Measurements from ENCODE around the gene PRDM16. TPM values are rescaled to one million over a fixed set of nuclear protein-coding genes. Genes with fewer than 3 reads are reported as not detected.

The PRDM16 gene
- total RNA-seq, 4 donors from 2014 or later = 0.26 to 7.7 (median 0.35) TPM; not detected in 1

DNA sequence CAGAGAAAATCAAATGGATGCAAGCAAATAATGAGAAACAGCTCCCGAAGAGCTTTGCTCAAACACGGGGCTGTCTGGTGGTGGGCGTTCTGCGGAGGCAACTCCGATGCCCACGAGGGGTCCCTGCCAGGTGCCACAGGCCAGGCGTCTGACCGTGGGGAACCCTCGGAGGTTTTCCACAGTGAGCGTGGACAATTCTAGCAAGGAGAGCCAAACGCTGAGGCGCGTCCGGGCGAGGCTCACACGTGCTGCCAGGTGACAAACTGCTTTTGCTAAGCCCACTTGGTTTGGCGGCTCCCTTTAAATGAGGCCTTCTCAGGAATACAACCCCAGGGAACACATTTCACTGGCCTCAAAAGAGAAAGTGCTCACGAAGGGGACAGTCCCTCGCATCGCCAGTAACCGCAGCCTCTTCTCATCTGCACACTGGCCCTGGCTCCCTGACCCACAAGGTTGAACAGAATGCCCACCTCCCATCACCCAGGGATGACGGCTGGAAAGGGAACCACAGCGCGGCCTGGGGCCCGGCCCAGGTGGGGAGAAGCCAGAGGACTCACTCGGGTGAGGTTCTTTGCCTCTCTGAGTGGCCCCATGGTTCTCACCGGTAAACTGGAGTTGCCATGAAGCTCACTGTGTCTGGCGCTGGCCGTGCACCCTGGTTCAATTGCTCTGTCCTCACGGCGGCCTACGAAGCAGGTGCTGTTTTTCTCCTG is 97.4 kb downstream of the PRDM16 start:
- H3K9me3 ChIP-seq = no peaks in the 10 kb centered on the region
- no peak overlapping the region for H3K27ac ChIP-seq
- intact Hi-C loops (cut with DNase I; ENCODE audit: low total_unique reads) = no loop called here
- DNase-seq = no peak
- TF ChIP-seq, protein P1, sequence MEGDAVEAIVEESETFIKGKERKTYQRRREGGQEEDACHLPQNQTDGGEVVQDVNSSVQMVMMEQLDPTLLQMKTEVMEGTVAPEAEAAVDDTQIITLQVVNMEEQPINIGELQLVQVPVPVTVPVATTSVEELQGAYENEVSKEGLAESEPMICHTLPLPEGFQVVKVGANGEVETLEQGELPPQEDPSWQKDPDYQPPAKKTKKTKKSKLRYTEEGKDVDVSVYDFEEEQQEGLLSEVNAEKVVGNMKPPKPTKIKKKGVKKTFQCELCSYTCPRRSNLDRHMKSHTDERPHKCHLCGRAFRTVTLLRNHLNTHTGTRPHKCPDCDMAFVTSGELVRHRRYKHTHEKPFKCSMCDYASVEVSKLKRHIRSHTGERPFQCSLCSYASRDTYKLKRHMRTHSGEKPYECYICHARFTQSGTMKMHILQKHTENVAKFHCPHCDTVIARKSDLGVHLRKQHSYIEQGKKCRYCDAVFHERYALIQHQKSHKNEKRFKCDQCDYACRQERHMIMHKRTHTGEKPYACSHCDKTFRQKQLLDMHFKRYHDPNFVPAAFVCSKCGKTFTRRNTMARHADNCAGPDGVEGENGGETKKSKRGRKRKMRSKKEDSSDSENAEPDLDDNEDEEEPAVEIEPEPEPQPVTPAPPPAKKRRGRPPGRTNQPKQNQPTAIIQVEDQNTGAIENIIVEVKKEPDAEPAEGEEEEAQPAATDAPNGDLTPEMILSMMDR (IDR thresholded peaks at IDR 0.05) = no peak
- no peak for TF ChIP-seq POLR2A (IDR thresholded peaks at IDR 0.05)
- H3K36me3 ChIP-seq = no peaks in the 10 kb centered on the region
- peaks cover 0 to 2% of the 10 kb centered on the region in 2 donors for H3K4me1 ChIP-seq
- H3K27me3 ChIP-seq = no peaks in the 10 kb centered on the region
- no peak overlapping the region for H3K4me3 ChIP-seq

DNA sequence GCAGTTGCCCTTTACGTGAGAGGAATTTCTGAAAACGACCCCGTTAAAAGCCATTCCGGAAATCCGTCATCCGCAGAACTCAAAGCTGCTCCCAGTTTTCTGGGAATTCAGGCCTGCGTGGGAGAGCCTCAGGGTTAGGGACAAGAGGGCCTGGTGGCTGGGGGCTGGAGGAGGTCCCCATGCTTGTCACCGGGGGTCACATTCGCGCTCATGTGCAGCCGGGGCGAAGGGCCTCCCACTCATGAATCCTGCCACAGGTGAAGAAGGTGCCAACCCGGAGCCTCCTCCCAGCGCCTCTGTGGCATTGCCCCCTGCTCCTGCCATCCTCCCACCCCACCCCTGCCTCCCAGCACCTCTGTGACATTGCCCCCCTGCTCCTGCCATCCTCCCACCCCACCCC is 98.3 kb downstream of the PRDM16 start:
- no peak for DNase-seq
- intact Hi-C loops (cut with DNase I; ENCODE audit: low total_unique reads) = no loop called here
- no peak for TF ChIP-seq POLR2A (IDR thresholded peaks at IDR 0.05)
- TF ChIP-seq, protein P1 (IDR thresholded peaks at IDR 0.05) = no peak
- Histone ChIP-seq H3K27ac (no peak overlapping the region), H3K36me3 (no peaks in the 10 kb centered on the region), H3K9me3 (no peaks in the 10 kb centered on the region), H3K4me1 (peaks cover 0 to 8% of the 10 kb centered on the region in 2 donors), H3K4me3 (no peak overlapping the region), H3K27me3 (no peaks in the 10 kb centered on the region)

DNA sequence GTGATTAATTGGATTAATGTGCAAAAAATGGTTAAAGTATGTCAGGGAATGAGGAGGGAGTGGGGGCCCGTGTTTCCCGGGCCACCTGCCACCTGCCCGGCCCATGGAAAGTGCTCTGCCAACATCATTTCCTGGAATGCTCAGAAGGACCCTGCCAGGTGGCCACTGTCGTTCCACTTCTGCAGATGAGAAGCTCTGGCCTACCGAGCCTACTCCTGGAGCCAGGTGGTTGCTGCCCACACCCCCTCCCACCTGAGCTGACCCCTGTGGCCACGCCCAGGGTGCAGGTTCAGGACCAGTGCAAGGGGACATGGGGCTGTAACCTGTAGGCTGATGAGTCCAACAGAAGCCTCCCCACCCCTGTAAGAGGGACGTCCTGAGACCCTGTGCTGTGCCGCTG is 99.7 kb downstream of the PRDM16 start:
- intact Hi-C loops (cut with DNase I; ENCODE audit: low total_unique reads) = no loop called here
- Histone ChIP-seq H3K9me3 (no peaks in the 10 kb centered on the region), H3K4me3 (no peak overlapping the region), H3K4me1 (peaks cover 0 to 8% of the 10 kb centered on the region in 2 donors), H3K27ac (no peak overlapping the region), H3K36me3 (no peaks in the 10 kb centered on the region), H3K27me3 (no peaks in the 10 kb centered on the region)
- DNase-seq = no peak
- TF ChIP-seq, protein P1 (IDR thresholded peaks at IDR 0.05) = no peak
- no peak for TF ChIP-seq POLR2A (IDR thresholded peaks at IDR 0.05)

DNA sequence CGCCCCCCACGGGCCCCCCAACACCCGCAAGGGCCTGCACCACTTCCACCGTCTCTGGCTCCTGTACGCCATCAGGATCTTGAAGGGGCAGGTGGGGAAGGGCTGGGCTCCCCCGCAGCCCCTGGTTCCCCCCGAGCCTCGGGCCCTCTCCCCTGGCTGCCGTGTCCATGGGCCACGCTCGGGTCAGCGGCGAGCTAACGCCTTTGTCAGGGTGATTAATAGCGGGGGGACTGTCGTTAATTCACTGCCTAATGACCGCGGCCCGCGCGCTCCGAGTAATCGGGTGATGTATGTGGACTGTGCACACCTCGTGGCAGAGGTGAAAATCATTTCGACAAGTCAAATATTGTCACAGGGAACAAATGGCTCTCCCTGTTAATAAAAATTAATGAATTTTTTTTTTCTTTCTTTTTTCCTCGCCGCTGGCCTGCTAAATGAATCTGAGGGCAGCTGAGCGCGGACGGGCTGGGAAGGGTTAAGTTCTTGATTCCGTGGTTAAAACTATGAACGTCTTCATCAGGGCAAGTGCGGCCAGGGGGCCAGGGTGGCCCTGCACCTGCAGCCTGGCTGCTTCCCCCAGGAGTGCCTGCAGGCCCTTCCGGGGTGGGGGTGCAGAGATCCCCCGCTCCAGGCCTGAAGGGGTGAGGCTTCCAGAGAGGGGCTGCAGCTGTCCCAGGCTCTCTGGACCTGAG is 100.8 kb downstream of the PRDM16 start:
- peak overlapping the region; percentile 60 to 69 for H3K27ac ChIP-seq
- H3K4me3 ChIP-seq = no peak overlapping the region
- H3K27me3 ChIP-seq = no peaks in the 10 kb centered on the region
- TF ChIP-seq, protein P1 (IDR thresholded peaks at IDR 0.05) = no peak
- TF ChIP-seq POLR2A (IDR thresholded peaks at IDR 0.05) = no peak
- DNase-seq = no peak
- H3K9me3 ChIP-seq = no peaks in the 10 kb centered on the region
- H3K36me3 ChIP-seq = no peaks in the 10 kb centered on the region
- peaks cover 0 to 10% of the 10 kb centered on the region in 2 donors for H3K4me1 ChIP-seq
- intact Hi-C loops (cut with DNase I; ENCODE audit: low total_unique reads) = no loop called here

All from uterus (tissue), 4 donors.